Choroid plexus epithelial cell (primary cell): Measurements from ENCODE around the gene POLE2.
A peak's percentile ranks its signal among the peaks of the same experiment; 100 is the strongest.
"Not testable (repeated sequence)": the region's sequence is repeated elsewhere in the genome, so short reads cannot be mapped to it uniquely, and the experiment has no call there.

Experiments used
- DNase-seq: peaks from one replicate; pipeline ENCODE4 v3.0.0-alpha.2; 2010; ENCODE audit warnings: low read depth
- H3K4me3 ChIP-seq: 2 replicates; pipeline ENCODE4 v1.5.1; 2011; ENCODE audit warnings: low read depth, mild to moderate bottlenecking, control low read depth, low read length, moderate library complexity
- CTCF ChIP-seq: conservative IDR thresholded peaks from 2 replicates; pipeline ENCODE4 v1.5.1; 2011; ENCODE audit warnings: low read depth, mild to moderate bottlenecking, control low read depth, inconsistent platforms, low read length, moderate library complexity

Gene POLE2

GRCh38 chr14:49703965-49704364, 16.0 kb upstream of the POLE2 start:
- no peak for TF ChIP-seq CTCF
- no peak overlapping the region for H3K4me3 ChIP-seq
- DNase-seq, result no peak

- DNase-seq, result peak; percentile 17
- no peak overlapping the region for H3K4me3 ChIP-seq
- TF ChIP-seq CTCF, result no peak
Observed at GRCh38 chr14:49702725-49703124, 14.7 kb upstream of the POLE2 start.

- not testable (repeated sequence) for DNase-seq
- peak overlapping the region; percentile 76 for H3K4me3 ChIP-seq
Observed at GRCh38 chr14:49693735-49694124, 5.7 kb upstream of the POLE2 start.

GRCh38 chr14:49692811-49693734, 5.1 kb upstream of the POLE2 start, which contains the start of gene KLHDC1:
KLHDC1 (plus strand) TSS chr14:49693120; CDS start chr14:49693195, 75 bp downstream.
- DNase-seq, result peak; percentile 84
- peak within 1 kb of the TSS; percentile 76 for H3K4me3 ChIP-seq
- no peak for TF ChIP-seq CTCF

DNA sequence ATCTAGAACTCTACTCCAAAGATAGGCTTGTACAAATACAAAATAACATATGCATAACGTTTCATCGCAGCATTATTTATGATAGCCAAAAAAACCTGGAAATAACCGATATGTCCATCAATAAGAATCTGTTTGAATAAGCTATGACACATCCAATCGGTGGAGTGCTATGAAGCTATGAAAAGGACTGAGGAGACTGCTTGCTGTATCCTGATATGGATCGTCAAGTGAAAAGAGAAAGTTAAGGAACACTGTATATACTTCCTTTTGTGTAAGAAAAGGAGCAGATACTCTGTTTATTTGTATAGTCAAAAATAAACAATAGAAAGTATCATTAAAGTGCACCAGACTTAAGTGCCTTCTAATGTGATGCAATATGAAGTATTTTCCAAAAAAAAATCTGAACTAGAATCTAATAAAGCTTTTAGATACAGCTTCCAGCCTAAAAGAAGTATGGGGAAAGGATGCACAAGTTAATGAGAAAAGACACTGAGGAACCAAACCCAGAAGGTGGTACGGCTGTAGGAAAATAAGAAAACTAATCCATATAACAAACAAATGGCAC, 4.3 kb upstream of the POLE2 start:
- peak; percentile 21 for DNase-seq
- no peak for TF ChIP-seq CTCF
- peak overlapping the region; percentile 76 for H3K4me3 ChIP-seq

- DNase-seq, result no peak
- TF ChIP-seq CTCF, result no peak
- H3K4me3 ChIP-seq, result no peak overlapping the region
Observed at GRCh38 chr14:49691031-49691430, 3.0 kb upstream of the POLE2 start.

- TF ChIP-seq CTCF, result no peak
- H3K4me3 ChIP-seq, result peak overlapping the region; percentile 86
- no peak for DNase-seq
Observed at GRCh38 chr14:49688701-49689030, 652 bp upstream of the POLE2 start.
